CD14-positive monocyte (primary cell): ENCODE measurements around the gene KRT13. TPM values are rescaled to one million over a fixed set of nuclear protein-coding genes. Genes with fewer than 3 reads are reported as not detected.

Experiments
- DNase-seq, 3 donors: peaks; one replicate each; pipeline ENCODE4 v3.0.0-alpha.2; 2011 to 2022
- H2AFZ ChIP-seq: 2 replicates; pipeline ENCODE4 v1.6.0; 2012; ENCODE audit warnings: mild to moderate bottlenecking, low read depth, low read length, inconsistent platforms; ENCODE audit not compliant: insufficient read depth, poor library complexity, severe bottlenecking
- H3K27ac ChIP-seq, 2 donors: 1 replicate in 1 of 2; 2 replicates in 1 of 2; pipeline ENCODE4 v1.5.1; 2012 to 2013; ENCODE audit warnings: low read length in 2 of 2, control low read depth in 1 of 2, inconsistent platforms in 1 of 2, low read depth in 1 of 2, mild to moderate bottlenecking in 1 of 2
- H3K27me3 ChIP-seq, 2 donors: one replicate each; pipeline versions ENCODE4 v1.6.0 to v1.6.1; 2011 to 2013; ENCODE audit warnings: low read length in 2 of 2; ENCODE audit not compliant: control insufficient read depth in 2 of 2, insufficient read depth in 2 of 2
- H3K36me3 ChIP-seq, 2 donors: replicated peaks in 1 of 2; 1 replicate in 1 of 2; 2 replicates in 1 of 2; pipeline versions ENCODE4 v1.5.1 to v1.6.1; 2012 to 2013; ENCODE audit warnings: low read length in 2 of 2, control low read depth in 1 of 2, inconsistent platforms in 1 of 2, mild to moderate bottlenecking in 1 of 2; ENCODE audit not compliant: insufficient read depth in 2 of 2, control insufficient read depth in 1 of 2
- H3K4me1 ChIP-seq, 2 donors: 1 replicate in 1 of 2; 2 replicates in 1 of 2; pipeline versions ENCODE4 v1.5.1 to v1.6.1; 2012 to 2013; ENCODE audit warnings: low read length in 2 of 2, control low read depth in 1 of 2, inconsistent platforms in 1 of 2, mild to moderate bottlenecking in 1 of 2, moderate library complexity in 1 of 2; ENCODE audit not compliant: insufficient read depth in 2 of 2, control insufficient read depth in 1 of 2
- H3K4me2 ChIP-seq: replicated peaks from 2 replicates; pipeline ENCODE3; 2012; ENCODE audit warnings: low read length, moderate library complexity, mild to moderate bottlenecking; ENCODE audit not compliant: poor library complexity, severe bottlenecking; ENCODE audit errors: extremely low read depth
- H3K4me3 ChIP-seq, 3 experiments: fragments of 200-600 bp in 1 of 3; sonication (generic) in 1 of 3; replicated peaks in 1 of 3; 1 replicate in 2 of 3; 2 replicates in 1 of 3; pipeline ENCODE4 v1.5.1; 2011 to 2013; ENCODE audit warnings: low read length in 3 of 3, mild to moderate bottlenecking in 3 of 3, control low read depth in 2 of 3, low read depth in 2 of 3, inconsistent platforms in 1 of 3, moderate library complexity in 1 of 3
- H3K79me2 ChIP-seq: 2 replicates; pipeline ENCODE4 v1.6.0; 2012; ENCODE audit warnings: mild to moderate bottlenecking, control low read depth, inconsistent platforms, low read length, moderate library complexity; ENCODE audit not compliant: insufficient read depth
- H3K9ac ChIP-seq: 2 replicates; pipeline ENCODE4 v1.6.0; 2017; ENCODE audit warnings: low read length, mild to moderate bottlenecking; ENCODE audit not compliant: insufficient read depth, poor library complexity, severe bottlenecking
- H3K9me3 ChIP-seq, 2 donors: replicated peaks in 1 of 2; 1 replicate in 1 of 2; 2 replicates in 1 of 2; pipeline versions ENCODE4 v1.5.1 to v1.6.1; 2012 to 2013; ENCODE audit warnings: low read length in 2 of 2, control low read depth in 1 of 2; ENCODE audit not compliant: control insufficient read depth in 1 of 2, insufficient read depth in 1 of 2
- H4K20me1 ChIP-seq: 2 replicates; pipeline ENCODE4 v1.6.0; 2012; ENCODE audit warnings: mild to moderate bottlenecking, low read length, control low read depth, moderate library complexity; ENCODE audit not compliant: insufficient read depth
- H3K27ac Mint-ChIP-seq, 7 donors: one replicate each; pipeline ENCODE4 v1.8.0; 2020; ENCODE audit warnings: mild to moderate bottlenecking in 7 of 7, mixed read lengths in 7 of 7, moderate library complexity in 6 of 7, inconsistent platforms in 2 of 7
- H3K27me3 Mint-ChIP-seq, 3 donors: one replicate each; pipeline ENCODE4 v1.8.0; 2021 to 2022; ENCODE audit warnings: low read depth in 3 of 3, mild to moderate bottlenecking in 3 of 3, mixed read lengths in 3 of 3, moderate library complexity in 3 of 3, inconsistent platforms in 1 of 3
- H3K36me3 Mint-ChIP-seq, 2 donors: one replicate each; pipeline ENCODE4 v1.8.0; 2020; ENCODE audit warnings: mixed read lengths in 2 of 2, inconsistent platforms in 1 of 2, mild to moderate bottlenecking in 1 of 2
- H3K4me1 Mint-ChIP-seq: one replicate; pipeline ENCODE4 v1.8.0; 2020; ENCODE audit warnings: mild to moderate bottlenecking, mixed read lengths
- H3K4me3 Mint-ChIP-seq, 2 donors: one replicate each; pipeline ENCODE4 v1.8.0; 2020; ENCODE audit warnings: mild to moderate bottlenecking in 2 of 2, mixed read lengths in 2 of 2, moderate library complexity in 1 of 2
- H3K9me3 Mint-ChIP-seq, 7 donors: one replicate each; pipeline ENCODE4 v1.8.0; 2020 to 2022; ENCODE audit warnings: mixed read lengths in 7 of 7, mild to moderate bottlenecking in 6 of 7, moderate library complexity in 6 of 7, inconsistent platforms in 2 of 7
- CTCF ChIP-seq: fragments of 200-600 bp; IDR thresholded peaks from one replicate; pipeline ENCODE4 v1.8.0; 2022; ENCODE audit warnings: antibody characterized with exemption, mild to moderate bottlenecking
- WGBS: methylation state at CpG from one replicate; pipeline ENCODE4 v1.1.5; 2013; ENCODE audit warnings: missing lambda C conversion rate; ENCODE audit not compliant: insufficient coverage; 5-methylcytosine and 5-hydroxymethylcytosine counted together
- intact Hi-C, 2 donors: fragments of 100-400 bp; cut with micrococcal nuclease; formaldehyde crosslinking; loops; one replicate each; pipeline versions ENCODE4 v1.15.0 to v1.15.1; 2023
- polyA plus RNA-seq, 3 donors: library from polyadenylated mRNA; depleted of rRNA in 1 of 3; unstranded in 2 of 3; stranded (reverse) in 1 of 3; fragments of 300-500 nt in 2 of 3; fragments of >200 nt in 1 of 3; fragmentation: Illumina TruSeq in 2 of 3; gene quantifications; 1 replicate in 2 of 3; 2 replicates in 1 of 3; pipeline ENCODE4 v1.2.3, GENCODE V29; 2012 to 2021

Gene KRT13
- polyA plus RNA-seq, 3 donors, result not detected

GRCh38 chr17:41553176-41553575 lies 47.8 kb upstream of the KRT13 start:
- Histone ChIP-seq H4K20me1 (no peaks in the 10 kb centered on the region), H3K79me2 (no peaks in the 10 kb centered on the region), H3K9me3 (no peaks in the 10 kb centered on the region), H3K27ac (no peak overlapping the region), H3K4me1 (peaks cover 11 to 12% of the 10 kb centered on the region in 2 donors), H3K36me3 (no peaks in the 10 kb centered on the region), H2AFZ (no peak overlapping the region), H3K4me2 (no peak overlapping the region), H3K27me3 (peaks cover 2% of the 10 kb centered on the region in 2 donors), H3K4me3 (no peak overlapping the region), H3K9ac (no peak overlapping the region)
- no peak for DNase-seq
- Mint-ChIP-seq H3K9me3 (peaks cover 0 to 1% (median 0%) of the 10 kb centered on the region in 7 donors), H3K4me3 (no peak overlapping the region), H3K4me1 (peaks cover 13% of the 10 kb centered on the region), H3K27me3 (peaks cover 7 to 9% (median 8%) of the 10 kb centered on the region in 3 donors), H3K36me3 (no peaks in the 10 kb centered on the region), H3K27ac (no peak overlapping the region)
- no peak for TF ChIP-seq CTCF
- WGBS, result 100% methylated on average over 3 of the region's 4 CpGs
- intact Hi-C loops, result no loop called here

- peaks cover 0 to 1% (median 0%) of the 10 kb centered on the region in 7 donors for H3K9me3 Mint-ChIP-seq
- peaks cover 0 to under 1% of the 10 kb centered on the region in 2 donors for H3K36me3 Mint-ChIP-seq
- no peak overlapping the region for H2AFZ ChIP-seq
- no peak overlapping the region for H3K9ac ChIP-seq
- H3K27me3 ChIP-seq, result peaks cover 2% of the 10 kb centered on the region in 2 donors
- no peak for DNase-seq
- peaks cover 5 to 12% (median 7%) of the 10 kb centered on the region in 3 donors for H3K27me3 Mint-ChIP-seq
- no peak overlapping the region for H3K4me2 ChIP-seq
- 95% methylated on average over 5 of the region's 5 CpGs for WGBS
- H3K4me3 Mint-ChIP-seq, result peak overlapping the region in 1 of 2 donors; percentile 31
- H3K9me3 ChIP-seq, result no peaks in the 10 kb centered on the region
- H3K79me2 ChIP-seq, result no peaks in the 10 kb centered on the region
- no peaks in the 10 kb centered on the region for H3K36me3 ChIP-seq
- intact Hi-C loops, result no loop called here
- H3K27ac ChIP-seq, result no peak overlapping the region
- TF ChIP-seq CTCF, result no peak
- no peak overlapping the region for H3K4me3 ChIP-seq
- peak overlapping the region in 1 of 7 donors; percentile 70 for H3K27ac Mint-ChIP-seq
- H4K20me1 ChIP-seq, result no peaks in the 10 kb centered on the region
- H3K4me1 ChIP-seq, result peaks cover 16 to 19% of the 10 kb centered on the region in 2 donors
- H3K4me1 Mint-ChIP-seq, result peaks cover 20% of the 10 kb centered on the region
Observed at GRCh38 chr17:41552455-41552854, 47.0 kb upstream of the KRT13 start.
